GM19463 (cell line): ENCODE results near the gene NPM3.
A peak's percentile ranks its signal among the peaks of the same experiment; 100 is the strongest.
"Not testable (repeated sequence)": the region's sequence is repeated elsewhere in the genome, so short reads cannot be mapped to it uniquely, and the experiment has no call there.

Source experiments
- ATAC-seq: cut with Tn5 transposase; IDR thresholded peaks from one replicate; pipeline ENCODE4 v1.9.1; 2021; ENCODE audit warnings: mild to moderate bottlenecking, moderate library complexity; ENCODE audit not compliant: unreplicated experiment

Gene NPM3

GRCh38 chr10:101807158-101807557, 23.9 kb upstream of the NPM3 start:
- no peak for ATAC-seq

- no peak for ATAC-seq
These were observed 20.3 kb upstream of the NPM3 start for GRCh38 chr10:101803511-101803910.

GRCh38 chr10:101797403-101798059, 14.3 kb upstream of the NPM3 start:
- ATAC-seq: no peak

DNA sequence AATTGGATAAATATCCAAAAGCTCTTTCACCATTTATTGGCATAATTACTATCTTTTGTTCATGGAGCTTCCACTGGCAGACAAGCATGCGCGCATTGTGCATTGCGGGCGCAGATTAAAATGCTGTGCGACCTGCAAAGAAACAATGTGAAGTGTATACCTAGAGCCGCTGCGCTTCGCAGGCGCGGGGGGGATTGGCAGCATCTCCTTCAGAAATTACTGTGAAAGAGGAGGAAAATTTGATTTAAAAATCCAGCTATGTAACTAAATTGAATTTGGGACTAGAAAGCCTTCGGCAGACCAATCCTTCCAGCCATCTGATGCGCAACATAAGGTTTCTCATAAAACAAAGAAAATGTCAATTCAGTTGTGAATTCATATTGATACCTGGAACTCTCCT, 10.3 kb upstream of the NPM3 start:
- no peak for ATAC-seq

GRCh38 chr10:101789686-101790085, 6.4 kb upstream of the NPM3 start:
- no peak for ATAC-seq

DNA sequence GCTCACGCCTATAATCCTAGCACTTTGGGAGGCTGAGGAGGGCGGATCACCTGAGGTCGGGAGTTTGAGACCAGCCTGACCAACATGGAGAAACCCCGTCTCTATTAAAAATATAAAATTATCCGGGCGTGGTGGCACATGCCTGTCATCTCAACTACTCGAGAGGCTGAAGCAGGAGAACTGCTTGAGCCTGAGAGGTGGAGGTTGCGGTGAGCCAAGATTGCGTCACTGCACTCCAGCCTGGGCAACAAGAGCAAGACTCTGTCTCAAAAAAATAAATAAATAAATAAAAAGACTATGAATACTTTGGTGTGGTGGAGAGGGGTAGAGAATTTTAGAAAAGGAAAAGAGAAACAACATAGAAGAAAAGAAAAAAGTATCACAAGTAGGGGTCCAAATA, 6.0 kb upstream of the NPM3 start:
- ATAC-seq: not testable (repeated sequence)

DNA sequence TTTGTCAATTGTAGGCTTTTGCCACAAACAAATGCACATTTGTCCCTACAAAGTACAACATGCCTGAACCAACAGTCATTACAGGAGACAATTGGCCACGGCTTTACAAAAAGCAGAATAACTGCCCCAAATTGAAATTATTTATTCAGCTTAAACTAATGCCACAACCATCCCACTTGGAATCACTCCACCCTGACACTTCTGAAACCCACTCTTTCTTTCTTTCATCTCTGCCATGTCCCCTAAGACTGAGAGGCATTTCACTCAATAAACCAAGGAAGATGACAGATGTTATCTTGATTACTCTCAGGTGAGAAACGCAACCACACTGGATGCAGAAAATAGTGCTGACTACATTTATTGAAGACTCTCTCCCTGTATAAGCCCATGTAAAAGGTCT, 2.6 kb upstream of the NPM3 start:
- no peak for ATAC-seq

DNA sequence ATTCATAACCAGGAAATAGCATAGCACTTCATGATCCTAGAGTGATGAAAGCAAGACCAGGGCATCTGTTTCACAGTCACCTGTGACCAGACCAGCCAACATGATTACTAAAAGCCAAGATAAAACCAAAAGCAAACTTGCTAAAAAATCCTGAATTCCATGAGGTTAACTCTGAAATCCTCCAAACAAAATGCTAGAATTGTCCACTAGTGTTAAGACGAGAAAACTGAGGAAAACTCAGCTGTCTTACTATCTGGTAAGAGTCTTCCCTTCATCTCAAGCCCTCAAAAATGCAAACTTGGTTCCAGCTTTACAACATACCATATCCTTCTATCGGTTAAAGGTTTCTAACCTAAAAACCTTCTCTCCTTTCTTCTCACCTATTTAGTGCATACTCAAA, 1.3 kb upstream of the NPM3 start:
- ATAC-seq: no peak

DNA sequence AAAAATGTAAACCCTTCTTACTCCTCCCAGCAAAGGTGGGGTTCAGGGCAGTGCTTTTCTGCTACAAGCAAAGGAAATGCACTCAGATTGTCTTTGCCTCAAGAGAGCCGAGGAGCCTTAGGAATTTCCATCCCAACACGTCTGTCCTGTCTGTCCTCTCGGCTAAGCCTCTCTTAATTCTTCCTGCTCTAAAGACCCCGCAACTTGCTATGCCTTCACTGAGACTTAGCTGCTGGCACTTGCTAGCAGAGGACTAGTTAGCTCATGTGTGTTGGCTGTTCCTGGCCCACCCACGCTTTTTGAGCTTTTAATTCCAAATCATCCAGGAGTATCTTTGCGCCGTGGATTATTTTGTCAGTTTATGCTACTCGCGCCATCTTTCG, 481 bp upstream of the NPM3 start:
- no peak for ATAC-seq

DNA sequence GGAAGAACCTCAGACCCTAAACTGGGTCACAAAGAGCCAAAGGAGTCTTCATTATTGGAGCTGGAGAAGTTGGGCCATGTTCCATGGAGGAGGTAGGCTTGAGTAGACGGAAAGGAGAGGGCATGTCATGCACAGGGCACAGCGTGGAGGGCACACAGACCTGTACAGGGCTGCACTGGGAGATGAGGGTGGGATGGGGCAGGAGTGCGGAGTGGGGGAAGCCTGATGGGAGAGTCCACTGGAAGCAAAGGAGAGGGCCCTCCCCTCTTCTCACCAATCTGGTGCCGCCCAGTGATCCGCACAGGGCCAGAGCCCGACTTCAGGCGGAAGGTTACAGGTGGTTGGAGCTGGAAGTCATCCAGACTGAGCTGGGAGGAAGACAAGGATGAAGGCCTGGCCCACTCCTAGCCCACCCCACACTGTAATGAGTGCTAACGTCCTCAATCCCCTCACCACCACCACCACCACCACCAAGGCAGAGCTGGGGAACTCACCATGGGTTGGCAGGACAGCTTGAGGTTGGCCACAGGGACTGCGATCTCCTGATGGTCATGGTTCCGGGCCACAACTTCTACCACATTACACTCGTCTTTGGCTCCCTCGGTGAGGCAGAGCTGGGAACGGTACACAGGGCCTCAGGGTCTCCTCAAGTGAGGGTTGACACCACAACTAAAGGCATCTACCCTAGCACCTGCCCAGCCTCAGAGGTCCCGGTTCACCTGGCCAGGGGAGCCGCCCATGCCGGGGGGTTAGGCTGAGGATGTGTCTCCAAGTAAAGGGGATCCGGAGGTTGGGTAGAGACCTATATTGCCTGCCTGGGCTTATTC, 1.0 kb downstream of the NPM3 start:
- ATAC-seq: no peak

DNA sequence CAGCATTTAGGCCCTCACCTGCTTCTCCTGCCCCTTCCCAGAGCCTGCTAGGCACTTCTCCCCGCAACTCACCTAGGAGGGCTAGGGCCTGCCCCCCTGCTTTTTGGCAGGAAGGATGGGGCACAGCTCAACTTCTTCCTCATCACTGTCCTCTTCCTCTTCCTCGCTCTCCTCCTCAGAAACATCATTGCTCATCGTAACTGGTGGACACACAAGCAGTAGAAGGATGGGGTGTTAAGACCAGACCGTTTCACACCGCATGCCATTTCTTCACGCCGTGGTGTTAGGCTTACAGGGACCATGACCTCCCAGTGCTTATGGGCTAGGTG, 1.6 kb downstream of the NPM3 start:
- ATAC-seq: no peak

- no peak for ATAC-seq
These were observed 2.2 kb downstream of the NPM3 start for GRCh38 chr10:101780818-101781654.

DNA sequence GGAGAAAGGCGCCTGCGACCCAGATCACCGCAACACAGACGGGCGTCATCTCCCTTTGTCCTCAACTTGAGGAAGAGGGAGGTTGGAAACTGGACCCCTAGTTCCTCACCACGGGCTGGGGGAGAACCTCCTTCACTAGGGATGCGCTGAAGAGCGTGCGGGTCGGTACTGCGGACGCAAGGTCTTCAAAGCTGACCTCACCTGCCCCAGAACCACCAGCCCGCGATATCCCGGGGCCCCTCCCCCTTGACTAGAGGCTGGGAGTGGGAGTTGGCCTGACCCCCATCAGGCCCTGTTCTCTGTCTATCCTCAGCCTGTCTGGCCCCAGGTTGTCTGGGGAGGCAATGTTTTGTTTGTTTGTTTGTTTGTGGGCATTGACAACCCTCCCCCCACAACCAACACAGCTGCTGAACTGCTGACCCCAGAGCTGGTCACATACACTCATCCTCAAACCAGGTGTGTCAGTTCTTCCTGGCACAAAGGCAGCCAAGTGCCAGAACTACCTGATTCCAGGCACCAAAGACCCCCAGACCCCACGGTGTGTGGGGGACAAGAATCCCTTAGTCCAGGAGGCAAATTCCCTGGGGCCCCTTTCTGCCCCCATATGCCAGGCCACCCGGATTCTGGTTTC, 2.9 kb downstream of the NPM3 start:
- no peak for ATAC-seq

GRCh38 chr10:101779544-101780186, 3.6 kb downstream of the NPM3 start:
- ATAC-seq: peak; percentile 32

- ATAC-seq: no peak
These were observed 4.3 kb downstream of the NPM3 start for GRCh38 chr10:101778781-101779543.

DNA sequence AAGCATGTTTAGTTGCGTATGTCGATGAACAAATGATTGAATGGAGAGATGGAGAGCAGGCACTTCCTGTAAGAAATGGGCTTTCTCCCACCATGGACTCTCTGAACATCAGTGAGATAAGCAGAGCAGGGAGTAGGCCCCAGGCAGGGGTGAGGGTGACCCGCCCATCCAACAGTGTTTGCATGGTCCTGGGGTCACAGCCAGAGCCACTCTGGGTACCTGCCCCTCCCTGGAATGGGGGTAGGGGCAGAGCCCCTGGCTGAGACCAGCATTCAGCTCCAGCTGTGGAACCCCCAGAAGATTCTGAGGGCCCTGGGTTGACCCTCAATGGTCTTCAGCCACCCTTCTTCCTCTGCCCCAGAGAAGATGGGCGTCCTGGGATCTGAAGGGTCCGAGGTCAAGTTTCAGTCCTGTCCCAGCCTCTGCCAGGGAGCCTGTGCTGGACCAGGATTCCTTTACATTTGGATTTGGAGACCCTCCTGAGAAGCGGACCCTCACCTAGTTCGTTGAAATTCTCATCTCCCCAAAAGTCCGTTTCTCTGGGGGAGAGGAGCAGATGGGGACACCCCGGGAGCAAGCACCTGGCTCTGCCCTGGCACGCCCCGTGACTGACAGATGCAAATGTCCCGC, 5.0 kb downstream of the NPM3 start:
- no peak for ATAC-seq

DNA sequence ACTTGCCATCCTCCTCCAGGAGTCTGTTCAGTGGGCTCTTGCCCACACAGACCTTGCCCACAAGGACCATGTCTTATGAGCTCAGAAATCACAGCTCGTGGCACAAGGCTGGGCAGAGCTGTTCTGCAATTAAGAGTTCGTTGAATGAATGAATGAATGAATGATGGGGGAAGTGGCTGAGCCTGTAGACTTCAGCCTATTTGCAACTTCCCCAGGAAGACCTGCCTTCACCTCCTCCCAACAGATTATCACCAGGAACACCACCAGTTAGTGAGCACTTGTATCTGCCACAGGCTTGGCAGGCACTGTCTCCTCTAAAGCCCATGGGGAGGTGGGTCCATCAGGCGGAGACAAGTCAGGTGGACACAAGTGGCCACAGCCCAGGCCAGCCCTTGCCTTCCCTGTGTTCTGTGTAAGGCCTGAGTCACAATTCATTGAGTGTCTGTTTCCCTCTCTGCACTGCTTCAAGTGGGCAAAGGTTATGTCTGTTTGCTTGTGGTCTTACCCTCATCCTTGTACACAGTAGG, 5.6 kb downstream of the NPM3 start:
- no peak for ATAC-seq

DNA sequence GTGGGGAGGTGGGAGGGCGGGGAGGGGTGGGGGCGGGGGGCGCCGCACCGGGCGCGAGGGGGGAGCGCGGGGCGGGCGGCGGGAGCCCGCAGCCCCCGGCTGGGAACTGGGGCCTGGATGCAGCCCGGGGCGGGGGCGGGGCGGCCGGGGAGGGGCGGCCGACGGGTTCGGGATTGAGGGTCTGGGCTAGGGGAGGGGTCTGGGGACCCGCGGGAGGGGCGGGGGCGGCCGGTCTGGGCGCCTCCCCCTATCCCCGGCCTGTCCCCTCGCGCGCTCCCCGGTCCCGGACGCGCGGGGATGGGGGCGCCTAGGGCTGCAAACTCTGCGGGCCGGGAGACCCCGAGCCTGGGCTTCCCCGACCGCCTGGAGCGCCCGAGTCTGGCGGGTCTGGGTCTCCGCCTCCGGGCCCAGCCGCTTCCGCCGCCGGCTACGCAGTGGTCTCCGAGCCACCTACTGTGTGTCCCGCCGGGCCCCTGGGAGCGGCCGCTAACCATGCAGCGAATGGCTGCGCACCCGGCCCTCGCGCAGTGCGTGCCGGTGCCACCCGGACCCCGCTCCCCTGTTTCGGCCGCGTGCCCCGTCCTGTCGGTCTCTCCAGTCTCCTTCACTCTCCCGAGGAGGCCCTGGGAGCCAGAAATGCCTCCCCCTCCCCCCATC, 7.0 kb downstream of the NPM3 start:
- no peak for ATAC-seq
